Measurements from ENCODE around the gene ZNF460.

The ZNF460 gene

GRCh38 chr19:57302727-57303401 is 22.6 kb downstream of the ZNF460 start:
- H3K27ac Mint-ChIP-seq = no peak overlapping the region
- H3K36me3 Mint-ChIP-seq (ENCODE audit: low read depth) = peaks cover 82% of the 10 kb centered on the region
- peaks cover 8% of the 10 kb centered on the region for H3K4me1 Mint-ChIP-seq (ENCODE audit: low read depth)
- H3K4me3 Mint-ChIP-seq = no peak overlapping the region
- H3K9me3 Mint-ChIP-seq = peaks cover 26% of the 10 kb centered on the region
- no peak for DNase-seq
- no peaks in the 10 kb centered on the region for H3K27me3 Mint-ChIP-seq

GRCh38 chr19:57305056-57305455 is 24.8 kb downstream of the ZNF460 start:
- no peaks in the 10 kb centered on the region for H3K27me3 Mint-ChIP-seq
- H3K4me3 Mint-ChIP-seq = no peak overlapping the region
- no peak for DNase-seq
- no peak overlapping the region for H3K27ac Mint-ChIP-seq
- H3K36me3 Mint-ChIP-seq (ENCODE audit: low read depth) = peaks cover 77% of the 10 kb centered on the region
- H3K9me3 Mint-ChIP-seq = peaks cover 27% of the 10 kb centered on the region
- H3K4me1 Mint-ChIP-seq (ENCODE audit: low read depth) = peaks cover 5% of the 10 kb centered on the region

- Mint-ChIP-seq H3K36me3 (ENCODE audit: low read depth) (peaks cover 45% of the 10 kb centered on the region), H3K9me3 (peaks cover 42% of the 10 kb centered on the region), H3K4me1 (ENCODE audit: low read depth) (peaks cover 2% of the 10 kb centered on the region)
These were observed 28.2 kb downstream of the ZNF460 start for GRCh38 chr19:57308514-57308913.

GRCh38 chr19:57310792-57311191 is 30.5 kb downstream of the ZNF460 start:
- Mint-ChIP-seq H3K27me3 (peaks cover 17% of the 10 kb centered on the region), H3K27ac (no peak overlapping the region), H3K36me3 (ENCODE audit: low read depth) (peaks cover 25% of the 10 kb centered on the region), H3K9me3 (peaks cover 54% of the 10 kb centered on the region), H3K4me1 (ENCODE audit: low read depth) (peaks cover 2% of the 10 kb centered on the region), H3K4me3 (no peak overlapping the region)
- no peak for DNase-seq

More at GRCh38 chr19:57308514-57308913, 28.2 kb downstream of the ZNF460 start:
- no peaks in the 10 kb centered on the region for H3K27me3 Mint-ChIP-seq
- H3K4me3 Mint-ChIP-seq = no peak overlapping the region
- DNase-seq = no peak
- H3K27ac Mint-ChIP-seq = no peak overlapping the region

GRCh38 chr19:57314146-57314545 is 33.9 kb downstream of the ZNF460 start:
- H3K4me1 Mint-ChIP-seq (ENCODE audit: low read depth) = no peaks in the 10 kb centered on the region
- peaks cover 38% of the 10 kb centered on the region for H3K27me3 Mint-ChIP-seq
- H3K4me3 Mint-ChIP-seq = no peak overlapping the region
- peaks cover 54% of the 10 kb centered on the region for H3K9me3 Mint-ChIP-seq
- DNase-seq = no peak
- H3K36me3 Mint-ChIP-seq (ENCODE audit: low read depth) = peaks cover 5% of the 10 kb centered on the region
- no peak overlapping the region for H3K27ac Mint-ChIP-seq

- H3K27me3 Mint-ChIP-seq = peaks cover 38% of the 10 kb centered on the region
- H3K4me1 Mint-ChIP-seq (ENCODE audit: low read depth) = peaks cover 23% of the 10 kb centered on the region
These were observed 37.2 kb downstream of the ZNF460 start for GRCh38 chr19:57317503-57317902.

GRCh38 chr19:57319869-57320179 is 39.5 kb downstream of the ZNF460 start:
- H3K27ac Mint-ChIP-seq = peak overlapping the region; percentile 93
- DNase-seq = no peak
- H3K36me3 Mint-ChIP-seq (ENCODE audit: low read depth) = peaks cover 55% of the 10 kb centered on the region
- peaks cover 27% of the 10 kb centered on the region for H3K4me1 Mint-ChIP-seq (ENCODE audit: low read depth)
- H3K27me3 Mint-ChIP-seq = peaks cover 31% of the 10 kb centered on the region
- peak overlapping the region; percentile 84 for H3K4me3 Mint-ChIP-seq
- H3K9me3 Mint-ChIP-seq = peaks cover 51% of the 10 kb centered on the region

More at GRCh38 chr19:57317503-57317902, 37.2 kb downstream of the ZNF460 start:
- peaks cover 31% of the 10 kb centered on the region for H3K36me3 Mint-ChIP-seq (ENCODE audit: low read depth)
- DNase-seq = no peak
- no peak overlapping the region for H3K27ac Mint-ChIP-seq
- H3K9me3 Mint-ChIP-seq = peaks cover 52% of the 10 kb centered on the region
- no peak overlapping the region for H3K4me3 Mint-ChIP-seq

GRCh38 chr19:57320180-57321084 is 40.1 kb downstream of the ZNF460 start, which contains the start of gene ZNF543:
TSS of gene ZNF543 (plus strand) at chr19:57320472. CDS start at chr19:57320854, 382 bp downstream.
- Mint-ChIP-seq H3K27ac (peak within 1 kb of the TSS; percentile 93), H3K4me3 (peak within 1 kb of the TSS; percentile 84), H3K36me3 (ENCODE audit: low read depth) (peaks cover 59% of the 10 kb centered on the region), H3K4me1 (ENCODE audit: low read depth) (peaks cover 27% of the 10 kb centered on the region), H3K9me3 (peaks cover 53% of the 10 kb centered on the region), H3K27me3 (peaks cover 25% of the 10 kb centered on the region)
- peak; percentile 95 for DNase-seq

- Mint-ChIP-seq H3K27me3 (peaks cover 19% of the 10 kb centered on the region), H3K4me1 (ENCODE audit: low read depth) (peaks cover 27% of the 10 kb centered on the region), H3K9me3 (peaks cover 52% of the 10 kb centered on the region), H3K4me3 (peak overlapping the region; percentile 84), H3K27ac (peak overlapping the region; percentile 93), H3K36me3 (ENCODE audit: low read depth) (peaks cover 66% of the 10 kb centered on the region)
- DNase-seq = no peak
These were observed 40.8 kb downstream of the ZNF460 start for GRCh38 chr19:57321116-57321515.

- H3K27ac Mint-ChIP-seq = no peak overlapping the region
- peaks cover 50% of the 10 kb centered on the region for H3K9me3 Mint-ChIP-seq
- peaks cover 72% of the 10 kb centered on the region for H3K36me3 Mint-ChIP-seq (ENCODE audit: low read depth)
- peaks cover 14% of the 10 kb centered on the region for H3K27me3 Mint-ChIP-seq
- no peak for DNase-seq
- peaks cover 27% of the 10 kb centered on the region for H3K4me1 Mint-ChIP-seq (ENCODE audit: low read depth)
- peak overlapping the region; percentile 84 for H3K4me3 Mint-ChIP-seq
These were observed 41.5 kb downstream of the ZNF460 start for GRCh38 chr19:57321751-57322150.

- no peak overlapping the region for H3K27ac Mint-ChIP-seq
- H3K4me1 Mint-ChIP-seq (ENCODE audit: low read depth) = peaks cover 23% of the 10 kb centered on the region
- peaks cover 69% of the 10 kb centered on the region for H3K9me3 Mint-ChIP-seq
These were observed 44.7 kb downstream of the ZNF460 start for GRCh38 chr19:57324992-57325391.

GRCh38 chr19:57327993-57328392 is 47.7 kb downstream of the ZNF460 start:
- Mint-ChIP-seq H3K4me1 (ENCODE audit: low read depth) (no peaks in the 10 kb centered on the region), H3K4me3 (no peak overlapping the region), H3K36me3 (ENCODE audit: low read depth) (peaks cover 87% of the 10 kb centered on the region), H3K27ac (no peak overlapping the region), H3K9me3 (peaks cover 57% of the 10 kb centered on the region), H3K27me3 (no peaks in the 10 kb centered on the region)
- DNase-seq = no peak

More at GRCh38 chr19:57324992-57325391, 44.7 kb downstream of the ZNF460 start:
- Mint-ChIP-seq H3K4me3 (no peak overlapping the region), H3K36me3 (ENCODE audit: low read depth) (peaks cover 100% of the 10 kb centered on the region), H3K27me3 (no peaks in the 10 kb centered on the region)
- no peak for DNase-seq

- Mint-ChIP-seq H3K27ac (no peak overlapping the region), H3K27me3 (no peaks in the 10 kb centered on the region), H3K4me3 (no peak overlapping the region), H3K9me3 (peaks cover 46% of the 10 kb centered on the region), H3K4me1 (ENCODE audit: low read depth) (no peaks in the 10 kb centered on the region), H3K36me3 (ENCODE audit: low read depth) (peaks cover 62% of the 10 kb centered on the region)
- no peak for DNase-seq
These were observed 53.9 kb downstream of the ZNF460 start for GRCh38 chr19:57334191-57334590.

GRCh38 chr19:57338877-57339276 is 58.6 kb downstream of the ZNF460 start:
- no peak for DNase-seq
- no peak overlapping the region for H3K27ac Mint-ChIP-seq
- no peaks in the 10 kb centered on the region for H3K27me3 Mint-ChIP-seq
- H3K4me1 Mint-ChIP-seq (ENCODE audit: low read depth) = no peaks in the 10 kb centered on the region
- peaks cover 37% of the 10 kb centered on the region for H3K36me3 Mint-ChIP-seq (ENCODE audit: low read depth)
- no peak overlapping the region for H3K4me3 Mint-ChIP-seq
- H3K9me3 Mint-ChIP-seq = peaks cover 48% of the 10 kb centered on the region

GRCh38 chr19:57342582-57342981 is 62.3 kb downstream of the ZNF460 start:
- no peak overlapping the region for H3K4me3 Mint-ChIP-seq
- H3K27ac Mint-ChIP-seq = no peak overlapping the region
- peaks cover 14% of the 10 kb centered on the region for H3K36me3 Mint-ChIP-seq (ENCODE audit: low read depth)

More at GRCh38 chr19:57342582-57342981, 62.3 kb downstream of the ZNF460 start:
- Mint-ChIP-seq H3K4me1 (ENCODE audit: low read depth) (no peaks in the 10 kb centered on the region), H3K27me3 (peaks cover 6% of the 10 kb centered on the region), H3K9me3 (peaks cover 39% of the 10 kb centered on the region)
- DNase-seq = no peak
